Measurements from ENCODE around the gene ULK4.

- TF ChIP-seq ZBTB17 (tag by site-specific recombination; IDR thresholded peaks at IDR 0.05) (no peak), ZNF521 (tag by site-specific recombination; IDR thresholded peaks at IDR 0.05) (no peak), ZNF24 (tag by site-specific recombination; IDR thresholded peaks at IDR 0.05) (no peak), ZNF140 (tag by site-specific recombination; IDR thresholded peaks at IDR 0.05) (no peak), KLF16 (tag by site-specific recombination; IDR thresholded peaks at IDR 0.05) (no peak), MYNN (tag by site-specific recombination; IDR thresholded peaks at IDR 0.05; ENCODE audit: borderline replicate concordance) (no peak), ZBTB21 (tag by site-specific recombination; IDR thresholded peaks at IDR 0.05) (no peak), PBX3 (CRISPR knock-in tag; IDR thresholded peaks at IDR 0.05) (no peak), ZBTB1 (tag by site-specific recombination; IDR thresholded peaks at IDR 0.05) (no peak), ZNF48 (tag by site-specific recombination; IDR thresholded peaks at IDR 0.05) (no peak), ZNF398 (tag by site-specific recombination; IDR thresholded peaks at IDR 0.05) (no peak)
- TF ChIP-seq, protein P1, sequence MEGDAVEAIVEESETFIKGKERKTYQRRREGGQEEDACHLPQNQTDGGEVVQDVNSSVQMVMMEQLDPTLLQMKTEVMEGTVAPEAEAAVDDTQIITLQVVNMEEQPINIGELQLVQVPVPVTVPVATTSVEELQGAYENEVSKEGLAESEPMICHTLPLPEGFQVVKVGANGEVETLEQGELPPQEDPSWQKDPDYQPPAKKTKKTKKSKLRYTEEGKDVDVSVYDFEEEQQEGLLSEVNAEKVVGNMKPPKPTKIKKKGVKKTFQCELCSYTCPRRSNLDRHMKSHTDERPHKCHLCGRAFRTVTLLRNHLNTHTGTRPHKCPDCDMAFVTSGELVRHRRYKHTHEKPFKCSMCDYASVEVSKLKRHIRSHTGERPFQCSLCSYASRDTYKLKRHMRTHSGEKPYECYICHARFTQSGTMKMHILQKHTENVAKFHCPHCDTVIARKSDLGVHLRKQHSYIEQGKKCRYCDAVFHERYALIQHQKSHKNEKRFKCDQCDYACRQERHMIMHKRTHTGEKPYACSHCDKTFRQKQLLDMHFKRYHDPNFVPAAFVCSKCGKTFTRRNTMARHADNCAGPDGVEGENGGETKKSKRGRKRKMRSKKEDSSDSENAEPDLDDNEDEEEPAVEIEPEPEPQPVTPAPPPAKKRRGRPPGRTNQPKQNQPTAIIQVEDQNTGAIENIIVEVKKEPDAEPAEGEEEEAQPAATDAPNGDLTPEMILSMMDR (tag by site-specific recombination; IDR thresholded peaks at IDR 0.05), result no peak
- TF ChIP-seq, protein P2, sequence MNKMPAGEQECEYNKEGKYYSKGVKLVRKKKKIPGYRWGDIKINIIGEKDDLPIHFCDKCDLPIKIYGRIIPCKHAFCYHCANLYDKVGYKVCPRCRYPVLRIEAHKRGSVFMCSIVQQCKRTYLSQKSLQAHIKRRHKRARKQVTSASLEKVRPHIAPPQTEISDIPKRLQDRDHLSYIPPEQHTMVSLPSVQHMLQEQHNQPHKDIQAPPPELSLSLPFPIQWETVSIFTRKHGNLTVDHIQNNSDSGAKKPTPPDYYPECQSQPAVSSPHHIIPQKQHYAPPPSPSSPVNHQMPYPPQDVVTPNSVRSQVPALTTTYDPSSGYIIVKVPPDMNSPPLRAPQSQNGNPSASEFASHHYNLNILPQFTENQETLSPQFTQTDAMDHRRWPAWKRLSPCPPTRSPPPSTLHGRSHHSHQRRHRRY (tag by site-specific recombination; IDR thresholded peaks at IDR 0.05), result no peak
These were observed 520.3 kb downstream of the ULK4 start for GRCh38 chr3:41441568-41441967.
